ENCODE data around the gene PHYHIPL.

DNA sequence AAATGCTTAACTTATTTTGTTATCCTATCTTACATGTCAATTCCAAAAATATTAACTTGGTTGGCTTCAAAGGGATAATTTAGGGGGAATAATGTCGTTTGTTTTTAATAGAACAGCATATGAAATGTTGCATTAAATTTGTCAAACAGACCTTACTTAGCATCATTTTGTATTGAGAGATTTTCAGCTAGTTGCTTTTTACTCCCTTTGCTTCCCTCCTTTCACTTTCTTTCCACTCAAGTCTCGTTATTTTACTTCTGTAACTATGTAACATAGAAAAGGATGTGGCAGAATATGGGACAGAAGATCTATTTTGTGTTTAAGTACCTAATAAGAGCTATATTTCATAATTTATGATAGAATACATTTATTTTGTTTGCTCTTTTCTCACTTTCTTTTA, 2.6 kb downstream of the PHYHIPL start:
- no peak for TF ChIP-seq EZH2 (IDR thresholded peaks at IDR 0.05)
- TF ChIP-seq POLR2AphosphoS5 (IDR thresholded peaks at IDR 0.05; ENCODE audit: borderline replicate concordance, low read depth, low read length), result no peak

Data from SK-N-MC (cell line).